Tibial nerve (tissue), 4 donors: Measurements from ENCODE around the gene ACLY.

Source experiments
- EP300 ChIP-seq, 2 donors: sonication (generic); formaldehyde crosslinking; IDR thresholded peaks; one replicate each; pipeline ENCODE4 v1.6.1; 2017; ENCODE audit warnings: antibody characterized with exemption in 2 of 2, mild to moderate bottlenecking in 1 of 2
- TF ChIP-seq, protein P1 (sequence below), 5 experiments: fragments of 200-600 bp in 3 of 5; fragments of 450-650 bp in 2 of 5; sonication (generic) in 3 of 5; IDR thresholded peaks; one replicate each; pipeline ENCODE4 v1.5.1; 2016 to 2019; ENCODE audit warnings: antibody characterized with exemption in 5 of 5, mild to moderate bottlenecking in 3 of 5, moderate library complexity in 2 of 5

DNA sequence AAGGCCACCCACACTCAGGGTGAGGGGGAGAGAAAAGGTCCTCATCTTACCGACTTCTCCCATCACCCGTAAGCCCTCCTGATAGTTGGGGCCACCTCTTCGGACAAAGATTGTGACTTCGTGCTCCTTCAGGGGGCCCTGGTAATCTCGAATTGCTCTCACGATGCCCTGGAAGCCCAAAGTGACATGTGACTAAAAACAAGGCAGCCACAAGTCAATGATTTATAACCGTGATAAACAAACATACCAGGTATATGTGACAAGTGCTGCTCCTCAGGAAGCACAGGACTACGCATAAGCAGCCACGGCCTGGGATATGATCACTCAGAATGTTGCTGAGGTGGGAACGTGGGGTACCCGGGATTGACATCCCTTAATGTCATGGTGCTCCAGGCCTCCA lies 17.1 kb downstream of the ACLY start:
- TF ChIP-seq, protein P1, sequence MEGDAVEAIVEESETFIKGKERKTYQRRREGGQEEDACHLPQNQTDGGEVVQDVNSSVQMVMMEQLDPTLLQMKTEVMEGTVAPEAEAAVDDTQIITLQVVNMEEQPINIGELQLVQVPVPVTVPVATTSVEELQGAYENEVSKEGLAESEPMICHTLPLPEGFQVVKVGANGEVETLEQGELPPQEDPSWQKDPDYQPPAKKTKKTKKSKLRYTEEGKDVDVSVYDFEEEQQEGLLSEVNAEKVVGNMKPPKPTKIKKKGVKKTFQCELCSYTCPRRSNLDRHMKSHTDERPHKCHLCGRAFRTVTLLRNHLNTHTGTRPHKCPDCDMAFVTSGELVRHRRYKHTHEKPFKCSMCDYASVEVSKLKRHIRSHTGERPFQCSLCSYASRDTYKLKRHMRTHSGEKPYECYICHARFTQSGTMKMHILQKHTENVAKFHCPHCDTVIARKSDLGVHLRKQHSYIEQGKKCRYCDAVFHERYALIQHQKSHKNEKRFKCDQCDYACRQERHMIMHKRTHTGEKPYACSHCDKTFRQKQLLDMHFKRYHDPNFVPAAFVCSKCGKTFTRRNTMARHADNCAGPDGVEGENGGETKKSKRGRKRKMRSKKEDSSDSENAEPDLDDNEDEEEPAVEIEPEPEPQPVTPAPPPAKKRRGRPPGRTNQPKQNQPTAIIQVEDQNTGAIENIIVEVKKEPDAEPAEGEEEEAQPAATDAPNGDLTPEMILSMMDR (IDR thresholded peaks at IDR 0.05) = no peak
- TF ChIP-seq EP300 (IDR thresholded peaks at IDR 0.05) = no peak
